ENCODE results near the gene MPC1.
A peak's percentile ranks its signal among the peaks of the same experiment; 100 is the strongest.
"Not testable (repeated sequence)": the region's sequence is repeated elsewhere in the genome, so short reads cannot be mapped to it uniquely, and the experiment has no call there.

MPC1 gene

DNA sequence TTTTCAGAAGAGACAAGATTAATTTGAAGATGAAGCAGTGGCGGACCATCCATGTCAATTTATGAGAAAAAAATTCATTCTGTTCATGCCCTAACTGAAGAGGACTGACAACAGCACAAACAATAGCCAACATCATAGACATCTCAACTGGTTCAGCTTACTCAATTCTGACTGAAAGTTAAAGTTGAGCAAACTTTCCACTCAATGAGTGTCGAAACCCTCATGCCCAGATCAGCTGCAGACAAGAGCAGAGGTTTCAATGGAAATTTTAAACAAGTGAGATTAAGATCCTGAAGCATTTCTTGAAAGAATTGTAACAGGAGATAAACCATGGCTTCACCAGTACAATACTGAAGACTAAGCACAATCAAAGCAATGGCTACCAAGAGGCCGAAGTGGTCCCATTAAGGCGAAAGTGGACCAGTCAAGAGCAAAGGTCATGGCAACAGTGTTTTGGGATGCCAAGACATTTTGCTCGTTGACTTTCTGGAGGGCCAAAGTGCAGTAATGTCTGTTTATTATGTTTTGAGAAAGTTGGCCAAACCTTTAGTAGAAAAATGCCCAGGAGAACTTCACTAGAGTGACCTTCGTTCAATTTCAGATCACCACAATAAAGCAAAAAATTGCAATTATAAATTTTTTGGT is 34.3 kb downstream of the MPC1 start:
- no peak for DNase-seq (ENCODE audit: low read depth in 1 of 2, low spot score in 1 of 2)

DNA sequence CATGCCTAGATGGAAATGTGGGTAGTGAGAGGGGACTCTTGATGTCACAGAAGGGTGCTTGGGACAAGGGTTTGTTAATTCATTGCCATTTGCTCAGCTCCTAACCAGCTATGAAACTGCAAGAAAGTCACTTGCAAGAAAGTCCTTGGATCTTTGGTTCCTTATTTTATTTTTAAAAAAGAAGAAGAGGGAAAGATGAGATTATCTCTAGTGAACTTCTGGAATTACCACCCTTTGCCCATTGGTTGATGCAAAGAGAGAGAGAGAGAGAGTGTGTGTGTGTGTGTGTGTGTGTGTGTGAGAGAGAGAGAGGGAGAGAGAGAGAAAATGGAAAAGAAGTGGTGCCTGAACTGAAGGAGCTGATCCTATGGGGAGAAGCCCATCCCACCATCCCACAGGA is 35.8 kb downstream of the MPC1 start:
- no peak for DNase-seq (ENCODE audit: low read depth in 1 of 2, low spot score in 1 of 2)

DNA sequence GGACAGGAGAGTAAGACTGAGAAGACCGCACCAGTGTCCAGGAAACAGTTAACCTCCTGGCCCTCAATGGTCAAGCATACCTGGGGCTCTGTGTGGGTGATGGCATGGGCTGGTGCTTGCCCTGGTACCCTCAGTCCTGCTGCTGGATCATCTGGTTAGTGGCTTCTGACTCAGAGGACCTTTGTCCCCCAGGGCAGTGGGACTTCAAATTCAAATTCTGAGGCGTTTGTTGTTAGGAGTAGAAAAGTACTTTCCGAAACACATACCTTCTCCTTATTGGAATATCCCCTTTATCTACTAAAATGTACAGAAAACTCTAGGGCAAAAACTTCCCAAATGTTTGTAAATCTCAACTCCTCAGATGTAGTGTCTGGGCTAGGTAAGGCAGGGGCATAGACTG is 36.3 kb downstream of the MPC1 start:
- DNase-seq (ENCODE audit: low read depth in 1 of 2, low spot score in 1 of 2), result no peak

DNA sequence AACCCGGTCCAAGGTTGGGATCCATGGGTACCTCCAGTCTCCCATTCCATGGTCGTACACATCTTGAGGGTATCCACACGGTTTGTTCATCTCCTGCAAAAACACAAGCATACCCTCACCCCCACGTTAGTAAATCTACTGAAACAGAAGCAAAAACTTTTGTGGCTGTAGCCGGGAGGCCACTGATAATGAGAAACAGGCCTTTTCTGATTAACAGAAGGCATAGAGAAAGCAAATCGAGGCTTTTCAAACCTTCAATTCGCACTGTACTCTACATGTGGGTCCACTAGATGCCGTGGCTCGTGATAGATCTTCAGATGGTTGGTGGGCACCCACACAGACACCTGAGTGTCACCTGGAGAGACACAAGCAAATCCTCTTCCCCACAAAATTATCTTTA is 37.1 kb downstream of the MPC1 start:
- DNase-seq (ENCODE audit: low read depth in 1 of 2, low spot score in 1 of 2), result not testable (repeated sequence)

DNA sequence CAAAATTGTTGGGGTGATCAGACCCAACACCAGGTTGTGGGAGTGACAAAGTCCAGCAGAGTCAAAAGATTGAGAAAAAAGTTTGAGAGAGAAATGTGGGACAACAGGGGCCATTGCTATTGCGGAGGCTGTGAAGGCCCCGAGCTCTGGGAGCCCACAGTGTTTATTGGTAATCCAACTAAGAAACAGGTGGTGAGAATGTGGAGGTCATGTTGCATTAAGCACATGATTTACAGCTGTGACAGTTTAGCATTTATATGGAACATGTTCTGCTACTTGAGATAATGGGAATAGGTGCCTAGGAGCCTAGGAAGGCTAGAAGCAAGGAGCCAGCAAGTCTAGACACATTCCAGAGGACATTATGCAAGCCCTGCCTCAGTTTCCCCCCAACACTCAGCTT is 37.8 kb downstream of the MPC1 start:
- not testable (repeated sequence) for DNase-seq (ENCODE audit: low read depth in 1 of 2, low spot score in 1 of 2)

DNA sequence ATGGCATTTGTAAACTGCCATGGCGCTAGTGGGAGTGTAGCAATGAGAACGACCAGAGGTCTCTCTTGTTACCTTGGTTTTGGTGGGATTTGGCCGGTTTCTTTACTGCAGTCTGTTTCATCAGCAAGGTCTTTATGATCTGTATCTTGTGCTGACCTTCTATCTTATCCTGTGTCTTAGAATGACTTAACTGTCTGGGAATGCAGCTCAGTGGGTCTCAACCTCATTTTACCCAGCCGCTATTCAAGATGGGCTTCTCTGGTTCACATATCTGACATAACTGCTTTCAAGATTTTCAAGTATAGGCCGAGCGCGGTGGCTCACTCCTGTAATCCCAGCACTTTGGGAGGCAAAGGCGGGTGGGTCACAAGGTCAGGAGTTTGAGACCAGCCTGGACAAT is 38.5 kb downstream of the MPC1 start:
- DNase-seq (ENCODE audit: low read depth in 1 of 2, low spot score in 1 of 2), result no peak

DNA sequence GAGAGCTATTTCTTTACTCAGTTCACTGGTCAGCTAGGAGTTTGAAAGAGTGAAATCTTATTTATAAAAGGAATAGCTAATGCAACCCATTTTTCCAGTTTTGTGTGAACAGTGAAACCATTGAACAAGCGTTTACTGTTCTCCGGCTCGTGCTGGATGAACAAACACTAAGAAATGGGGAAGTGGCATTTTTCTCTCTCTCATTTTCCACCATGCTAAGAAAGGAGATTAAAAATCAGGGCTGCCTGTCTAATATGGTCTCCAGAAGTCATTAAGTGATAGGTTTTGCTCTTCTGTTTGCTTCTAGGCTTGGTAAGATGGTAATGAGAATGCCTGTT is 39.6 kb downstream of the MPC1 start:
- no peak for DNase-seq (ENCODE audit: low read depth in 1 of 2, low spot score in 1 of 2)

DNA sequence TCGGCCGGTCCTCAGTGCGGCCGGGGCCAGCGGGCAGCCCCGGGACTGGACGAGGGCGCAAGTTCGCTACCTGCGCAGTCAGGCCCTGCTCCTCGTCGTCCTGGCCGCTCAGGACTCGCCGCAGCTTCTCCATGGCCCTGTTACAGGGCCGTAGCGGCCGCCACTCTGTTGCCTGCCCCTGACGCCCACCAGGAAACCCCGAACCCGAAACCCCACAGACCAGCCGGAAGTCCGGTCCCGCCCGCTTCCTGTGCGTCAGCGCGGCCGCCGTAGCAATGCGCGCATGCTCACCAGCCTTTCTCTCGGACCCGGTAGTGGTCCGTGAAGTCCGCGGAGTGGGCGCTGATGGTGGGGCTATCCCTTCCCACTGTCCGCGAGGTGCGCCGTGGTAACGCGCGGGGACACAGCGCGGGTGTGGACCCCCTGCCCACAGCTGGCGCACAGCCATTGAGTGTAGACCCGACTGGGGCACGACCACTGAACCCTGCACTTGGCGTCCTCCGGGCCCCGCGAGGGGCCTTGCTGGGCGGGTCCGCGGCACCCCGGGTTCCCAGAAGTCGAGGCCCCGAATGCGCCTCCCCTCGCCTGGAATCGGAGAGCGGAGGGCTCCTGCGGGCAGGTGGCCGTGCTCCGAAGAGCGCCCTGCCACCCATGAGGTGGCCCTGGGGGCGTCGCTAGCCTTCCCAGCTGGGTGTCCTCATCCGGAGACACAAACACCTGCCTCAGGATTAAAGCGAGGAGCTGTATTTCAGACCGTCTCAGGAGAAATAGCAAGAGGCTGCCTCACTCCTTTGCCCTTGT is 40.2 kb downstream of the MPC1 start, which contains the start of gene SFT2D1:
TSS of gene SFT2D1 (minus strand) at position 197 of the 801 bp plus-strand sequence. CDS start at position 133, 64 bp downstream.
- DNase-seq (ENCODE audit: low read depth in 1 of 2, low spot score in 1 of 2), result peak; percentile 57 to 79

DNA sequence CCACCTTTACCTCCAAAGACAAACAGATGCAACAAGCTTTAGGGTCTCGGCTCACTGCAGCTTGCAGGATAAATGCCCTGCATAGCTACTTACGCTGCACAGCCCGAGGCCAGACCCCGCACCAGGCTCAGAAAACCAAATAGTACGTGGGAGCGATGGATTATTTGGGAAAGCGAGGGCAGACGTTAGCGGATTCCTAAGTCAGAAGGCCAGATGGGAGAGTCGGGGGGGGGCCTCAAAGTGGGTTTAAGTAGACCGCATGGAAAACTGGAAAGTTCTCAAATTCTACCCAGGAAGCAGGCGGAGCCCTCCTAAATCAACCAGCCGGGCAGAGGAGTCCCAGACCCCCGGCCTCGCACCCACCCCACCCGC is 40.8 kb downstream of the MPC1 start:
- DNase-seq (ENCODE audit: low read depth in 1 of 2, low spot score in 1 of 2), result no peak

DNA sequence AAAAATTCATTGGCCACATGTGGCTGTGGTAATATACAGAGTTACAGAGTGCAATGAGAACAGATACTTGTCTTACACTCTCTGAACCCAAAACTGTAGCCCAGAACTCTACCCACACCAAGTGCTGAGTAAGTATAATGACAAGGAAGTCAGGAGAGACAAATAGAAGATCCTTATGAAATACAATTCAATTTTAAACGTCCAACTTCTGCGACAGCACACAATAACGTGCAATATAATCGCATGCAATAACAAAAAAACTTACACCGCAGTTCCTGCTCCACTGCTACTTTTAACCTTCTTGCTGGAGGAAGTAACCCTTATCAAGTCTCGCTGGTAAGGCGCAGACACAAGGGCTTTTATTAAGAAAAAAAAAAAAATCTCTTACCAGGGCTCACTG is 41.3 kb downstream of the MPC1 start:
- no peak for DNase-seq (ENCODE audit: low read depth in 1 of 2, low spot score in 1 of 2)

DNA sequence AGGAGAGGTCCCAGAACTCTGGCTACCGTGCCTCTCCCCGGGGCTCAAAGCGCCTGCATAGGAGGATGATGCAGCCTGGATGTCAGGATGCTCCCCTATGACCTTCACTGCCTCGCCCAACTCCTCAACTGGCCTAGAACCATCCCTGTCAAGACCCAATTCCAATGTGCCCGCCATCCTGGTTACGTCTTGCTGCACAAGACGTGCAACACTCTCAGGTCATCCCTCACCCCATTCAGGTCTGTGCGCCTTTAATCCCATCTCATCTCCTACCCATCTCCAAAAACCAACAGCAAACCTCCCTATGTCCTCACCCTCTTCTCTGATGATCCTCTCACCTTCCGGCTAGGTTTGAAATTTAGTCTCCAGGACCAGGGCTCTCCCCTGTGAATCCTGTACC is 43.9 kb downstream of the MPC1 start:
- no peak for DNase-seq (ENCODE audit: low read depth in 1 of 2, low spot score in 1 of 2)

DNA sequence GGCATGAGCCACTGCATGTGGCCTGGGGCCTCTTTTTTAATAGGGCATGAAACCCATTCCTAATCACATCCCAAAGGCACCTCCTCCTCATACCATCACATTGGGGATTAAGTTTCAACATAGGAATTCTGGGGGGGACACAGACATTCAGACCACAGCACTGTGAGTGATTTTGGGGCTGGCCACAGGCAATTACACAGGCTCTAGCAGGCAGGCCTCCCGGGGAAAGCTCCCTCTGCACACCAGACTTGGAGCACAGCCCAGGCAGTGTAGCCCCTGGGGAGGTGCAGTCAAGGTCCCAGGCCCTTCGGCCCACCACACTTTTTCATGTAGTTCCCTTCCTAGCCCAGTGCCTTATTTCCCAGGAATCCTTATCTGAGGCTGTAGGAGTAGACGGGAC is 45.9 kb downstream of the MPC1 start:
- DNase-seq (ENCODE audit: low read depth in 1 of 2, low spot score in 1 of 2), result no peak

DNA sequence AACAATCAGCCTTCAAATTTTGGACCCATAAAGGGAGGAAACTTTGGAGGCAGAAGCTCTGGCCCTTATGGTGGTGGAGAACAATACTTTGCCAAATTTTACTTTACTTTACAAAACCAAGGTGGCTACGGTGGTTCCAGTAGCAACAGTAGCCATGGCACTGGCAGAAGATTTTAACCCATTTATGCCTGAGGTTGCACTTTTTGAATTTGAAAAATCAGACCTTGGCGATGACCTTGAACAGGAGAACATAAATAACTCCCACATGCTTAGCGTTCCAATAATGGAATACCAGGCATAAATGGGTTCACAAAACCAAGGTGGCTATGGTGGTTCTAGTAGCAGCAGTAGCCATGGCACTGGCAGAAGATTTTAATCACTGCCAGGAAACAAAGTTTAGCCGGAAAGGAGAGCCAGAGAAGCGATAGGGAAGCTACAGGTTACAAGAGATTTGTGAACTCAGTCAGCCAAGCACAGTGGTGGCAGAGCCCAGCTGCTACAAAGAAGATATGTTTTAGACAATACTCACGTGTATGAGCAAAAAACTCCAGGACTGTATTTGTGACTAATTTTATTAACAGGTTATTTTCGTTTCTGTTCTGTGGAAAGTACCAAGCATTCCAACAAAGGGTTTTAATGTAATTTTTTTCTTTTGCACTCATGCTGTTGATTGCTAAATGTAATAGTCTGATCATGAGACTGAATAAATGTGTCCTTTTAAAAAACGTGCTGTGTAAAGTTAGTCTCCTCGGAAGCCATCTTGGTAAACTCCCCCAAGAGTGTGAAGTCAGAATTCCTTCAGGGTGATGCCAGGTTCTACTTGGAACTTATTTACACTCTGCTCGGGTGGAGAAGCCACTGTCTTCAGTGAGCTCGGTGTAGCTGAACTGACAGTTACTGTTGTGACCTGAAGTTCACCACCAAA is 47.1 kb downstream of the MPC1 start:
- no peak for DNase-seq (ENCODE audit: low read depth in 1 of 2, low spot score in 1 of 2)

DNA sequence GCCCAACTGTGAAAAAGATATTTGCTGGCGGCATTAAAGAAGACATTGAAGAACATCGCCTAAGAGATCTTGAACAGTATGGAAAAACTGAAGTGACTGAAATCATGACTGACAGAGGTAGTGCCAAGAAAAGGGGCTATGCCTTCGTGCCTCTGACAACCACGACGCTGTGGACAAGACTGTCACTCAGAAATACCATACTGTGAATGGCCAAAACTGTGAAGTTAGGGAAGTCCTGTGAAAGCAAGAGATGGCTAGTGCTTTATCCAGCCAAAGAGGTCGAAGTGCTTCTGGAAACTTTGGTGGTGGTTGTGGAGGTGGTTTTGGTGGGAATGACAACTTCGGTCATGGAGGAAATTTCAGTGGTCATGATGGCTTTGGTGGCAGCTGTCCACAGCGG is 47.9 kb downstream of the MPC1 start:
- DNase-seq (ENCODE audit: low read depth in 1 of 2, low spot score in 1 of 2), result no peak

DNA sequence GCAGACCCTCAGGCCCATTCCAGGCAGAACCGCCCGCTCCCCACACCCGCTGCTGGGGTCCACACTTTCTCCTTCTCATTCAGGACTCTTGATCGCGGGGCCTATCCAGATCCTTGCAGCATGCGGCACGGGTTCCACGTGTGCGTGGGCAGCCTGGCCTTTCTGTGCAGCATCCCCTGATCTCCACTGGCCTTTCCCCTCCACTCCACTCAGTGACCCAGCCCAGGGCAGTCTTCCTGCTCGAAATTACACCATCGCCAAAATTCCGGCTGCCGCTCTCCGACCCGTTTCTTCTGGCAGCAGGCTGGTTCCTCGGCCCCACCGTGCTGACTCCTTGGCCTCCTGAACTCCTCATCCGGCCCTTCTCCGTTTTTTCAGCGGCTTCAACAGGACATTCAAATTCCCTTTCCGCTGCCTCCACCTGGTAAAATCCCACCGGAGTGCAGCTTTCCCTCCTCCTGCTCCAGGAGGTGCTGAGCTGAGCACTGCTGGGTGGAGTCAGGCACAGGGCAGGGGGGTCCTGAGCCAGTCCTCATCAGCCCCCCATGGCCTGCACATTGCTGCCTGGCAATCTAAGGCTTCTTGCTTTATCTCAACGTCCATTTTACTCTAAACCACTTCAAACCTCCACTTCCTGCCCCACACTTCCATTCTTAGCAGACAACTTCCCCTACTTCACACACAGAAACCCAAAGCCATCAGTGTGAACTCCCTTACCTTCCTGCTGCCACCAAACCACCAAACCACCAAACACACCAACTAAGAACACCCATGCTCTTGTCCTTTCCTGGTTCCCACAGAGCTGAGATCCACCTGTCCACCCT is 49.4 kb downstream of the MPC1 start:
- DNase-seq (ENCODE audit: low read depth in 1 of 2, low spot score in 1 of 2), result no peak

DNA sequence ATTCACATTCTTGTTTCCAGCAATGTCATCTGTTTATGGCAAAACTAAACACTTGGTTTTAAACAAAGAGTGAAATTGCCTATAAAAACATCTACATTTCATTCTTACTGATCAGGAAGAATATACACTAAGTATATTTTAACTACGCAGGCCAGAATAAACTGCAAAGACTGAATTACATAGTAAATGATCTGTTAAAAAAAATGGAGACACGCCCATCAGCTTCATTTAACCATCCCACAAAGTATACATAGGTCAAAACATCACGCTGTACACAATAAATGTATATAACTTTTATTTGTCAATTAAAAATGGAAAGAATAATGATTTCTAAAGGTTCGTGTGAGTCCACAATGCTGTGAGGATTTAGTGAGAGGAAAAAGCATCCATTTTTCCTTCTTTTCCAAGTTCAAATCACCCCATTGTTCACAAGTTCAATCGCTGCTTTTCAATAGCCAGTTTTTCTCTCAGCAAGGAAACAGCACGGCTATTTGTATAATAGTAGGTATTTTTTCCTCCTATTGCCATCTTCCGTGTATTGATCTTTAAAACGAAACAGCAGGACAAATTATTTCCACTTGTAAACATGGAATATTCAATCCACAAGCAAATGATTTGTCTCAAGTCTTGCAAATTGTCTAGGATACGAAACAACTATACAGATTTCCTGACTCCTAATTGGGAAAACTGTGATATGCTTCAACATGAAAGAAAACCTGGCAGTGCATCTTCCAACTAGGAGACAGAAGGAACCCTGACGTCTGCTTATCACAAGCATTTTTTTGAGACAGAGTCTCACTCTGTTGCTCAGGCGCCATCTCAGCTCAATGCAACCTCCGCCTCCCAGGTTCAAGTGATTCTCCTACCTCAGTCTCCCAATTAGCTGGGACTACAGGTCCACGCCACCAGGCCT is 51.0 kb downstream of the MPC1 start:
- DNase-seq (ENCODE audit: low read depth in 1 of 2, low spot score in 1 of 2), result no peak

DNA sequence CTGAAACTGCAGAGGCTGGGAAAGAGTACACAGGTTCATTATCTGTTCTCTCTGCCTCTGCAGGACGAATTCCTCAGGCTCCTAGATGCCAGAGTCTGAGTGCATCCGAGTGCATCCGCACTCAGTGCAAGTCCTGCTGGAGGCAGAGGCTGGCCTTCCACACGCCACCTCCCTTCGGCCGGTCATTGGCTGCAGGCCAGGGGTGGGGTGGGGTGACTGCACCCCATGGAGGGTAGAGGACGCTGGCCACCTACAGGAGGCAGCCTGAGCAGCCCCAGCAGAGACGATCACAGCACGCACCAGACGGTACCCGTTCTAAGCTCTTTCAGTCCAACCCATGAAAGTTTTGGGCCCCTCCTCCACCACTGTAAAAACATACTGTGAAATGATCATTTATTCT is 52.1 kb downstream of the MPC1 start:
- DNase-seq (ENCODE audit: low read depth in 1 of 2, low spot score in 1 of 2), result no peak

DNA sequence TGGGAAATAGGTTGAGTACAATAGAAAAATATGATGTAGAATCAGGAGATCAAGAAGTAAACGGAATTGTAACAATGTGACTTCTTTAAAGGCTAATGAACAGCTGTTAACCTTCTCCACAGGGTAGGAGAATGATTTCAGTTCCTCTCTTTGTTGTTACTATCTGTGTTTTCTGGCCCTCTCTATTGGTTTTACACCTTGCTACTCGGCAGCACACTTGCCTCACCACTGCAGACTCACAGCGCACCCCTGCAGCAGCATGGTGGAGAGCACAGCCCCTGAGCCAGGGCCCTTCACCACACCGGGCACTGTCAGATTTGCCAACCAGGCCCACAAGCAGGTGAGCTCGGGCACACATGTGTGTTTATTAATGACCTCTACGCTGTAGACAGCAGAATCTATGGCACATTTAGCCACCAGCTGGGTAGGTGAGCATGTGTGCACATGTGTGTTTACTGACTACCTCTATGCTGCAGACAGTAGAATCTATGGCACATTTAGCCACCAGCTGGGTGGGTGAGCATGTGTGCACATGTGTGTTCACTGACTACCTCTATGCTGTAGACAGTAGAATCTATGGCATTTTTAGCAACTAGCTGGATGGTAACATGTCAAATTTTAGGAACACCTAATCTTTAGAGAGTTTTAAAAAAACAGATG is 57.2 kb downstream of the MPC1 start:
- DNase-seq (ENCODE audit: low read depth in 1 of 2, low spot score in 1 of 2), result no peak

DNA sequence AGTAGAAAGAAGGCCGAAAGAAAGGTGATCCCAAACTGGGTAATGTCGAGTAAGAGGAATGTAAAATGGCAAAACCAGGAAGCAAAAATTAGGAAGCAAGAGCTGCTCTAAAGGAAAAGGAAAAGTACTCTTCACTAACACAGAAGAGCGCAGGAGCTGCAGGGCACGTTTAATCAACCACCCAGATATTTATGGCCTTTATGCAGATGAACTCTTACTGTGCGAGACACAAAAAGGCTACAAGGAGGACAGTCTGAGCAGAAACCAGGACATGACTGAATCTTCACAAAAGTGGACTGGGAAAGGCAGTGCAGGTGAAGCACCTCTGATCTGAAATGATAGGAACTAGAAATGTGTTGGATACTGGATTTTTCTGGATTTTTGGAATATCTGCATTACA is 59.3 kb downstream of the MPC1 start:
- DNase-seq (ENCODE audit: low read depth in 1 of 2, low spot score in 1 of 2), result no peak
